NCI-H146 (cell line): Measurements from ENCODE around the gene RGPD5.
"Not testable (repeated sequence)": the region's sequence is repeated elsewhere in the genome, so short reads cannot be mapped to it uniquely, and the experiment has no call there.

Experiments used
- DNase-seq: peaks from one replicate; lab custom pipeline; 2025; lab: John Stamatoyannopoulos, UW

Gene RGPD5

GRCh38 chr2:109794074-109794737 is at the start of gene RGPD5:
RGPD5 (plus strand) TSS chr2:109794305; CDS start chr2:109794466, 161 bp downstream.
- not testable (repeated sequence) for DNase-seq

DNA sequence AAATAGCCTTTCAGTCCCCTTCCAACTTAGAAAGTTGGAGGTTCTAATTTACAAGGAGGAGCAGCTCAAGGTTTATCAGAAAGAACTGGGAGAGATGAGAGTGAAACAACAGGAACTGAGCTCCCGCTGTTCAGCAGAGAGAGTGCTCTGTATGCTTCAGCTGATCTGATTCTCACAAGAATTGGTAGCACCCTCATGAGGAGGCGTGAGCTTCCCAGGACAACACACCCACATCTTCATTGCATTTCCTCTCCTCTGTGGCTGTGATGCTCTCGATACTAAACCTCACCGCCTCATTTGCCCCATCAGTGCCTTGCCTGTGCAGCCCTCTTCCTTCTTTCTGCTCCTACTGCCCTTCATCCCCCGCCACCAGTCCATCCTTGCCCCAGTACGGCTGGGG is 42.5 kb upstream of the RGPD5 start:
- DNase-seq, result not testable (repeated sequence)

- not testable (repeated sequence) for DNase-seq
Measured at GRCh38 chr2:109757163-109757824, 36.8 kb upstream of the RGPD5 start.

- not testable (repeated sequence) for DNase-seq
Measured at GRCh38 chr2:109760265-109761042, 33.7 kb upstream of the RGPD5 start.

- DNase-seq, result not testable (repeated sequence)
Measured at GRCh38 chr2:109761043-109761454, 33.1 kb upstream of the RGPD5 start.

DNA sequence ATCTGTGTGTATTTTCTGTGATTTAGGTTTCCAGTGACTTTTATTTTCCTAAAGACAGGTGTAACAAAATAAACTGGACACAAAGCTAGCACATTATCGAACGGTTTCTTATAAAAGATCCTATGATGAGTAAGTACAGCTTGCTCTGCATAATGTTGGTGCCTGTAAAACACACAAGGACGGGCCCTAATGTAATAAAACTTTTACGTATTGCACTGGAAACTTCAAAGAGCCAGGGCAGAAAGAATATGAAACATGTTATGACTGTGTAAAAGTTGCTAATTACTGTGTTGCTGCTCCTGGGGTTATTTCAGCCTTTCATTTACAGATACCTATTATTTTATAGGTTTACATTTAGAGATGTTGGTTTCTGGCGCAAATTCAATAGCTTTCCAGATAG is 32.1 kb upstream of the RGPD5 start:
- not testable (repeated sequence) for DNase-seq

DNA sequence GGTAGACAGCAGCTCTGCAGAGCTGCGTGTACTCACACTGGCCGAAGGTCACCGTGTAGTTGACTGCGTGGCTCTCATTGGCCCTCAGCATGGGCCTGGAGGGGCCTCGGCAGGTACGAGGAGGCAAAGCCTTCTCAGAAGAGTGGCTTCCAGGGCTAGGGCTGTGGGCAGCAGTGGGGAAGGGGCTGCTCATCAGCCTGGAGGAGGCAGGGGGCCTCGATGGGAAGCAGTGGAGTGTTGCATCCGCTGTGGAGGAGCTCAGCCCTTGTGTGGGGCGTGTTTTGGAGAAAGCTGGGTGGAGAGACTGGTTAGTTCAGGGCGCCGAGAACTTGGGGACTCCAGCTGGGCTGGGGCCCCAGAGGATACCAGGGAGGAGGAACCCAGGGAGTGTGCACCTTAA is 28.0 kb upstream of the RGPD5 start:
- DNase-seq, result not testable (repeated sequence)

GRCh38 chr2:109766886-109767578 is 27.1 kb upstream of the RGPD5 start:
- DNase-seq, result not testable (repeated sequence)

DNA sequence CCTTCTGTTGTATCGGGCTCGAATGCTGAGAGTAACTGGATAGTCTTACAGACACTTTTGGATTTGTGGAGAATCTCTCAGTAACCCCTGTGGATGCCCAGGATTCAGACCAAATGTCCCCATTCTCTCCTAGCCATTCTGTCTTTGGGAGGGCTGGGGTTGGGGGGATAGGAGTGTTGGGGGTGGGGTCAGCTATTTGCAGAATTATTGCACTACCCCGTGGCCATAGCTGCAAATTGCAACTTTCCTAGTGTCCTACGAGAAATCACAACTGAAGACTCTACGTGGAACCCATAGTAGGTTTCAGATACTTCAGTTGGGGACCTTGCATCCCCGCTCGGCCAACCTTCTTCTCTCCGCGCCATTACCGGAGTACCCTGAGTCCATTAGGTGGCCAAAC is 25.2 kb upstream of the RGPD5 start:
- DNase-seq, result not testable (repeated sequence)

GRCh38 chr2:109779118-109779517 is 15.0 kb upstream of the RGPD5 start:
- not testable (repeated sequence) for DNase-seq

GRCh38 chr2:109781147-109781816 is 12.8 kb upstream of the RGPD5 start:
- not testable (repeated sequence) for DNase-seq

GRCh38 chr2:109782446-109782993 is 11.6 kb upstream of the RGPD5 start:
- DNase-seq, result not testable (repeated sequence)

DNA sequence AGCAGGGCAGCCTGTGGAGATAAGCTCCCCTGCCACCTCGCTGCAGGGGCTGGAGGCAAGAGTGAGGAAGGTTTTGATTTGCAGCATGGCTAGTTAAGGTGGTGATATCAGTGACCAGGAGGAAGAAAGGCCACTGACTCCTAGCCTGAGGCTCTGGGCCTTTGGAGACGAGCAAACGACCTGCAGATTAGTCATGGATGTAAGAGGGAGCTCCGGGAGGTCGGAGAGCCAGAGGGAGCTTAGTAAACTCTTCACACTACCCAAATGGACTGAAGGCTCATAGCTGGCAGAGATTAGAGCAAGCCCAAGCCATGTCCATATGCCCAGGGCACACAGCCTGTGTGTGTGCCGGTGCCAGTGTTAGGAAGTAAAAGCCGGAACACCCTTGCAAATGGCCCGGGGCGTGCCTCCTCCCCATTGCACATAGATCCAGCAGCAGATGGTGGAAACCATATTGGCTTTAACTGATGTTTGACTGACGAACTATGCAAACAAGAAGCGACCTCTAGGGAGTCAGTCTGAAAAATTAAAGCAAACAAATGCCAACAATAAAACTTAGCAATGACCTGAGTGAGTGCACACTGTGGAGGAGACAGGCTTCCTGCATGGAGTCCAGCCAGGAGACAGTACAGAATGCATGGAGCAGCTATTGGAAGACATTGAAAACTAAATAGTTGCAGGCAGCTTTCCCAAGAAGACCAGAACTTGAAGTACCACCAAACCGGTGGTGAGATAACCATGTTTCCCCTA is 2.4 kb upstream of the RGPD5 start:
- DNase-seq, result not testable (repeated sequence)

DNA sequence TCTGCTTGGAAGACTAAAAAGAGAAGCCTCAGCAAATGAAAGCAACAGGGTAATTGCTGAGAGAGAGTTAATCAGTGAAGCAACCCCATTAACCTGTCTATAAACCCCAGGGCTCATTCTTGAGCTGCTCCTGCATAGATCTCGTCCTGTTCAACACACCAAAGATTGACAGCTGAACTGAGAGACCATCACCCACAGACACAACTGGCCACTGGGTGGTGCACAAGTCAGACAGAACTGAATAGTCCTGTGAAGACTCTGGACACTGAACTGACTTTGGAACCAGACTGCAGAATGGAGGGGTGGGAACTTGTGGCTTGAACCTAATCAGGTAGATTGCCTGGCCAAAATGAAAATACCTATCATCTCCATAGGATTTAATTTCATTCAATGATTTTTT is 1.4 kb upstream of the RGPD5 start:
- not testable (repeated sequence) for DNase-seq

GRCh38 chr2:109871129-109871751 is 77.1 kb downstream of the RGPD5 start:
- not testable (repeated sequence) for DNase-seq

DNA sequence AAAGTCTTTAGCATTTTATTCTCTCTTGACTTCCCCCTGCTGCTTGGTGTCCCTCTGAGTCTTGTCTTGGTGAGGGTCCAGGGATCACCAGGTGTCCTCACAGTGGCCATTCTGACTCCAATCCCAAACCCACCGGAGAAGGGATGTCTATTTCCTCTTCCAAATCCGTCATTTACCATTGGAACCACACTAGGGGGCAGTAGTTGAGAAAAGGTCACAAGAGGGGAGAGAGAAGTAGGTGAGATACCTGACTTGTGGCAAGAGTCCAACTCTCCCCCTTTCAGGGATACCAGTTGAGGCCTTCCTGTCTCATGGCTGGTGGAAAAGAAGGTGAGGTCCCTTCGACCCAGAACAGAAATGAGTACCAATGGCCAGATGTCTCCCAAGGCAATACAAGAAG is 82.5 kb downstream of the RGPD5 start:
- DNase-seq, result not testable (repeated sequence)

GRCh38 chr2:109882112-109882511 is 88.0 kb downstream of the RGPD5 start:
- DNase-seq, result not testable (repeated sequence)

DNA sequence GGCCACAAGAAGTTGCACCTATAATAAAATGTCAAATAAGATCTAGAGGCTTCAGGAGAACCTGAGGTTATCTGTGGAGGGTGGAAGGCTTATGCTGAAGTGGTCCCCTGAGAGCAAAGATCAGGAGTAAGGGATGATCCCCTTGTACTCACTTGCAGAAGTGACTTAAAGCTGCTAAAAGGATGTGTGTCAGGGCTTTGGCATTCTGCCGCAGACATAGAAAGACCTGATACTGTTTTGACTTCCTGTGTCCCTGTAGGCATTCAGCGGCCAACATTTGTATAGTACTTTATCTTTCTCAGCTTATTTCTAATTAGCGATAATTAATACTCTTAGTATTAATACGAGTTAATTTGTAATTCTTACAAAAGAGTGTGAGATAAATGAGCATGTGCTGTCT is 94.3 kb downstream of the RGPD5 start:
- DNase-seq, result not testable (repeated sequence)

GRCh38 chr2:109889909-109890308 is 95.8 kb downstream of the RGPD5 start:
- DNase-seq, result not testable (repeated sequence)

DNA sequence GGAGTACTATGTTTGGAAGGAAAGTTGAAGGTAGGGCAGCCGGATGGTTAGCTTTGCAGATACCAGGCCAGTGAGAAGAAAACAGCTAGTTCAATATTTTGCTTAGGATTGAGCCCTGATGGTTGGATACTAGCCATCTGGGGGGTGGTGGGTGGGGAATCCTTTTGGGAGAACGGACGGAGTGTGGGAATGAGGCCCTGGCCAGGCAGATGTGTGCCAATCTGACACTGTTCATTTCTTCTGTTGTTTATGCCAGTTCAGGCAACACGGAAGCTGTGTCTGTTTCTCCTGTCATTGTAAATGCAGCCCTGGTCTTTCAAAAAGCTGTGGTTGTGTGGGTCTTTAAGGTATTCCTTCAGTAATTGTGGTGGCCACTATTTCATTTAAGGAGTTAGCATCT is 96.9 kb downstream of the RGPD5 start:
- not testable (repeated sequence) for DNase-seq
